GM18505 (cell line): Measurements from ENCODE around the gene ELAVL4.

Source experiments
- ATAC-seq: cut with Tn5 transposase; IDR thresholded peaks from one replicate; pipeline ENCODE4 v1.9.1; 2021; ENCODE audit not compliant: unreplicated experiment
- POLR2A ChIP-seq: IDR thresholded peaks from 4 replicates; pipeline ENCODE4 v1.6.1; 2011; ENCODE audit warnings: borderline replicate concordance; ENCODE audit not compliant: insufficient read depth, insufficient read length; ENCODE audit errors: extremely low read depth

The ELAVL4 gene

DNA sequence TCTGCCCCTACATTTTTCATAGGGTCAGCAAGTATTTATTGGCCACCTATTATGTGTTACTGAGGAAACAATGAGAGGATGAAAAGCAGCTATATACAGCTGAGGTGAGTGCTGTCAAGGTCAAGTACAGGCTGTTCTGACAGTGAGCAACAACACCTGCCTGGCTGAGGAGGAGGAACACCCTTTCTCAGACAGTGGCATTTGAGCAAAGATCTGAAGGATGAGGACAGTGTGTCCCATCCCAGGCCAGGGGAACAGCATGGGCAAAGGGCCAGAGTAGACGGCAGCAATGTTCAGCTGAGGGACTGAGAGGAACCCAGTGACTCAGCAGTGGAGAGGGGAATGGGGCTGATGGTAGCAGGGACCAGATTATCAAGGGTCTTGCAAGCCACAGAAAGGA lies 101.0 kb downstream of the ELAVL4 start:
- TF ChIP-seq POLR2A = no peak
- no peak for ATAC-seq

DNA sequence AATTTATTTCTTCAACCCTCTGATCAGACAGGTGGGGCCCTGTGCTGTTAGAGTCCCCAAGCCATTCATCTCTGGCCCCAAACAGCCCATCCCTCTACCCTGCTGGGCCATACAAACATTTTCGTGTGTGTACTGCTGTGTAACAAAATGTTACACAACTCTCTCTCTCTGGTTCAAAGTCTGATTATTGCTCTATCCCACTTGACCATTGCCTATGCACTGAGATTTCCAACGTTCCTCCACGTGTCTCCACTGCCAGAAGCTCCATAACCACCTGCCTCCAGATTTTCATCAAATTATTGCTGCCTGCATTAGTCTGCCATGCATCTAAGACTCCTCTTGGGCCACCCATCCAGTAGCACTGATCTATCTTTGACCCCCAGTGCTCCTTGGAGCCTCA lies 104.8 kb downstream of the ELAVL4 start:
- no peak for ATAC-seq
- TF ChIP-seq POLR2A = no peak

- ATAC-seq = no peak
- TF ChIP-seq POLR2A = no peak
Measured at GRCh38 chr1:50214717-50215116, 106.0 kb downstream of the ELAVL4 start.

GRCh38 chr1:50218344-50219120 lies 109.8 kb downstream of the ELAVL4 start:
- no peak for TF ChIP-seq POLR2A
- no peak for ATAC-seq

DNA sequence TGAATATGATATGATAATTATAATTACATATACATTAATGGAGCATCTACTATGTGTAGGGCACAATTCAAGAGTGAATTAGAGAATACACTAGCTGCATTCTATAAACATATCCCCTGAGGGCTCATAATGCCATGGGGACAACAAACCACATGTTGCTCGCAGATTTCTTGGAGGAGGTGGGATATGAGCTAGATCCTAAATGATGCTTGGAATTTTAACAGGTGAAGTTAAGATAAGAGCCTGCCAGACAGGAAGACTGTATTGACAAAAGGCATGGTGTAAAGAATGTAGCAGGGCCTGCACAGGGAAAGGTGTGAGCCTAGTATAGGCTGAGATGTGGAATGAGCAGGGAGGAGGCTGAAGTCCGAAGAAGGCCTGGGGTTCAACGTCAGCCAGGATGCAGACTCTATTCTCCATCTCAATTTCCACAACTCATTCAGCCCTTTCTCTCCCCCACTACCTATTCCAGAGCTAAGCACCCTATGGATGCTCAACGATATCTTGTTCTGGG lies 120.2 kb downstream of the ELAVL4 start:
- no peak for ATAC-seq

GRCh38 chr1:50231209-50231608 lies 122.5 kb downstream of the ELAVL4 start:
- no peak for ATAC-seq
- TF ChIP-seq POLR2A = no peak

More for the DNA sequence above, 120.2 kb downstream of the ELAVL4 start:
- TF ChIP-seq POLR2A = no peak

DNA sequence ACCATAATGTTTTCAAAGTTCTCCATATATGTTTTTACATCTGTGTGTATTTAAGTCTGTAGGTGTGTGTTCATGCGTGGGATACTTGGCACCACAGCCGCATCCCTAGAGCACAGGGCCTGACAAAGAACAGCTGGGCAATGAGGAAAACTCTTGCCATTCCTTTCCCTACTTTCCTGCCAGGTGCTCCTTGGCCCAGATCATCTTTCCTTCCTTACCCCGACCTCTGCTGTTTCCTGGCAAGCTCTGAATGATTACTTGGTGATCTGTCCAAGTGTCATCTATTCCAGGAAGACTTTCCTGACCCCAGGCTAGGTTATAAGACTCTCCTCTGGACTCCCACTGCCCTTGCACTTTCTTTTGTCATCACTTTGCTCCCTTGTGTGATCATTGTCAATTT lies 123.6 kb downstream of the ELAVL4 start:
- no peak for TF ChIP-seq POLR2A
- no peak for ATAC-seq

GRCh38 chr1:50236656-50237055 lies 127.9 kb downstream of the ELAVL4 start:
- no peak for ATAC-seq
- no peak for TF ChIP-seq POLR2A

- ATAC-seq = no peak
- TF ChIP-seq POLR2A = no peak
Measured at GRCh38 chr1:50237056-50237455, 128.3 kb downstream of the ELAVL4 start.

DNA sequence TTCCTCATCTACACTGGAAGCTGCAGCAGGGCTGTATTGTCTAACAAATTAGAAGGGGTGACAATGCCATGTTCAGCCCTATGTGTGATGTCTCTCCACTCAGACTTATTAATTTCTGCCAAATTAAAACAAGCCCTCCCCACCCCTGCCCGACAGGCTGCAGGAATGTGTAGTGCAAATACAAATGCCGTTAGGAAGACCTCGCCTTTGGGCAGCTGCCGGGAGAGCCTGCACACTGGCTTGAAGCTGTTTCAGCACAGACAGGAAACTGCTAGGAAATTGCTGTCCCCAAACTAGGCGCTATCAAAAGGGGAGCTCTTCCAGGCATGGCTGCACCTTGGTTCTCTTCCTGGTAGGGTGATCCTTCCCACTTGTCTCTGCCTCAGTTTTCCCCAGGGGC lies 135.2 kb downstream of the ELAVL4 start:
- no peak for ATAC-seq
- no peak for TF ChIP-seq POLR2A

GRCh38 chr1:50246869-50247268 lies 138.1 kb downstream of the ELAVL4 start:
- no peak for ATAC-seq
- no peak for TF ChIP-seq POLR2A

- peak; percentile 92 for ATAC-seq
- TF ChIP-seq POLR2A = no peak
Measured at GRCh38 chr1:50251702-50252101, 143.0 kb downstream of the ELAVL4 start.

- ATAC-seq = no peak
- no peak for TF ChIP-seq POLR2A
Measured at GRCh38 chr1:50252196-50252595, 143.5 kb downstream of the ELAVL4 start.
